Ureter (tissue), 1 donor: ENCODE data around the gene ATP2B3. TPM values are rescaled to one million over a fixed set of nuclear protein-coding genes. Genes with fewer than 3 reads are reported as not detected.

Experiments used
- DNase-seq: peaks from one replicate; pipeline ENCODE4 v3.0.0-alpha.2; 2020; ENCODE audit warnings: low spot score
- total RNA-seq: library from RNA; stranded (reverse); gene quantifications from one replicate; pipeline ENCODE4 v1.2.4, GENCODE V29; 2023
- donor health status: DM: yes; HTN: yes; CAD: no.

Gene ATP2B3
- total RNA-seq: not detected

DNA sequence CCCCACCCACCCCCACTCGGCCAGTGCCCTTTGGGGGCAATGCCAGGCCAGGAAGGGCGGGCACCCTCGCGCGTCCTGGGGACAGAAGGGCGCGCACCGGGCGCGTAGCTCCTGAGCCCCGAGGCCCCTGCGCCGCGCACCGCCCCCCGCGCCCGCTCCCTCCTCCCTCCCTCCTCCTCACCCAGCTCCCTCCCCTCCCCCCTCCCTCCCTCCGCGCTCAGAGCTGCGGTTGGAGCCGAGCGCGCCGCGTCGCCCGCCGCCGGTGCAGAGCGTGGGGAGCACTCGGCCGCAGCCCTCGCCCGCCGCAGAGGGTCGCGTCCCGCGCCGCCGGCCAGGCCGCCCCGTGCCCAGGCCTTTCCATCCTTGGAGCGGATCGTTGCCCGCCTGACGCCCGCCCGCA, at the start of gene ATP2B3:
Gene ATP2B3, plus strand, starts transcription at position 220 of the 400 bp plus-strand sequence. CDS start 18,606 bp downstream, outside the sequence.
- DNase-seq: no peak

DNA sequence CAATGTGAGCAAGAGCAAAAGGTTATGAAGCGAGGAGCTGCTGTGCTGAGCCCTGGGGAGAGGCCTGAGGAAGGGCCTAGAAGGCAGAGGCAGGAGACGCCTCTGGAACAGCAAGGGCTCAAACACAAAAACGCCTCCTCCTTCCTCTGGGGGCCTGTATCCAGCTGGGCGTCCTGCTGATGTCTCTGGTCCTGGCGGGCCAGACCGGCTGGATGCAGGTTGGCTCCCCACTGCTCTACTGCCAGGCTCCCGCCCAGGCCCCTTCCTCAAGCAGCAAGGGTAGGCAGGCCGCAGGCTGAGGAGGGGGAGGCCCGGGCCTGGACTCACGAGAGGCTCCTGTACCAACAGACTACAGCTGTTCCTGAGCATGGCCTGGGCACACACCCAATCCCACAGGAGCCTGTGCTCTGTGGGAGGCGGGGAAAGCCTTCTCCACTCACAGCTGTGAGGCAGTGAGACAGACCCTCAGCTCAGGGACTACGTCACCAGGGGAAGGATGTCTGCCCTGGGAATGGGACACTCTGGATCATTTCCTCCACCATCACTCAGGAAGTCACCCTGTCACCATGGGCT, 49.3 kb upstream of the ATP2B3 start:
- DNase-seq: no peak

GRCh38 chrX:153469811-153470410, 47.5 kb upstream of the ATP2B3 start:
- DNase-seq: no peak

DNA sequence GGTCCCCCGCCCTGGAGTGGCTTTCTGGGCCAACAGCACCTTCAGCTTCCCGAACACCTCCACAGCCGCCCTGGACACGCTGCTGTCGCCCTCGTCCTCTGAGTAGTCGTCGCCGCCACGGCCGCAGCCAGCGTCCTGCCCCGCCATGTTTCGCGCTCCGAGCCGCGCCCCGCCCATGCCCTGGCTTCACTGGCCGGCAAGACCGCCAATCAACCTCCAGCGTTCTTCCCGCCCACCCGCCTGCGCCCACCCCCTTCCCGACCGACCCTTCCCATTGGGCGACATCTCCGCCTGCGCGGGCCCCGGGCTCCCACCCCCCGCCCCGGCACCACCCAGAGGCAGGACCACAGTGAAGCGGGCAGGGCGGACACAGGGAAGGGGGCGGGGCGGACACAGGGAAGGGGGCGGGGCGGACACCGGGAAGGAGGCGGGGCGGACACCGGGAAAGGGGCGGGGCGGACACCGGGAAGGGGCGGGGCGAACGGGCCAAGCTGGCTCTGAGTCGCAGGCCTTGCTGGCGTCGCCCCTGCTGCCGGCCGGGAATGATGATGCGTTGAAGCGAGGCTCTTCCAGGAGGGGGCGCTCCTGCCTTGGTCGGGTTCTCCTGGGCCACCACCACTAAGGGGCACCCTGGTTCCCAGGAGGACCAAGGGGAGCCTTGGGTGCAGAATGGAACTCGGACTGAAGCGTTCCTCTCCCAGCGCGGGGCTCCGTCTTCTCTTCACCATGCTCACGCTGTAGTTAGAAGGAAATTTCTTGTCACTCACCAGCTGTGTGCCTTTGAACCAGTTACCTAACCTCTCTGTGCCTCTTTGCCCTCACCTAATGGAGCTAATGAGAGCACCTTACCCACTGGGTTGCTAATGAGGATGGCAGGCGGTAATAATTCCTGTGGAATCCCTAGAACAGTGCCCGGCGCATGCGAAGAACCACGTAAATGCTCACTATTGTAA, 46.8 kb upstream of the ATP2B3 start, which contains the start of gene HAUS7:
Gene HAUS7, minus strand, starts transcription at position 166 of the 953 bp plus-strand sequence. Its CDS starts 19 bp downstream, at position 147.
- DNase-seq: peak; percentile 87

- no peak for DNase-seq
Observed at GRCh38 chrX:153471663-153472280, 45.7 kb upstream of the ATP2B3 start.

GRCh38 chrX:153473126-153473525, 44.3 kb upstream of the ATP2B3 start:
- DNase-seq: no peak

- no peak for DNase-seq
Observed at GRCh38 chrX:153474266-153474665, 43.2 kb upstream of the ATP2B3 start.

- DNase-seq: peak; percentile 69
Observed at GRCh38 chrX:153474718-153475117, 42.7 kb upstream of the ATP2B3 start.

DNA sequence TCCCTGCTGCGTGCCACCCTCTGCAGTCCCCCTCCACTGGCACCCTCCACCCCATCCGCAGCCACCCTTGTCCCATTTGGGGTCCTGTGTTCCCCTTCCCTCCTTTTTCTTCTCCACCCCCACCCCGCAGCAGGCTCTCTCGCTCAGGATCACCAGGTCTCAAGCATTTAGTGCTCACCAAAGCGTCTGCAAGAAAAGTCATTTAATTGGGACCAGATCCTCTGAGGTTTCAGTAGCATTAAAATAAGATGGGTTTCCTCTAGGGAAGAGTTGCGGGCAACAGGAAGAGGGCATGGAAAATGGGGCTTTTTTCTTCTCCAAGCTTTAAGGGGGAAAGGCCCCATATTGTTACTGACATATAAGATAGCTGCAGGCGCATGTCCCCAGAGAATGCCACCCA, 42.2 kb upstream of the ATP2B3 start:
- no peak for DNase-seq

DNA sequence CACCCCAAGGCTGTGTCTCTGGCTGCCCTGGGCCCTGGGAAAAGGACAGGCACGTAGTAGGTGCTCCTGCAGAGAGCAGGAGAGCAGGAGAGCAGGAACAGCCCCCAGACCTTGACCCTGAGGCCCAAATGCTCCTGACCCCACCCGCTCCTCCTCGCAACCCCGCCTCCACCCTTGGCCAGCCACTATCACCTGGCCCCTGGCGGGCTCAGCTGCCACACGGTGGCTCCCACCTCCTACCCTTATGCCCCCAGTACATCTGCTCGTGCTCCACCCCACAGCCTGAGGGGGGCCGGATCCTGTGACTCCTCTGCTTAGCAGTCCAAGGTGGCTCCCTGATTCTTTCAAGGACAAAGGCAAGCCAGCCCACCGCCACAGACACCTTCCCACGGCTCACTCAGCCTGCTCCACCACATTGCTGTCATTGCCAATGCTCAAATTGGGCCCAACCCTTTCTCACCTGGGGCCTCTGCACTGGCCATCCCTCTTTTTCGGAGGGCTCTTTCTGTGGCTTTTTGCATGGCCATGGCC, 41.6 kb upstream of the ATP2B3 start:
- DNase-seq: no peak

DNA sequence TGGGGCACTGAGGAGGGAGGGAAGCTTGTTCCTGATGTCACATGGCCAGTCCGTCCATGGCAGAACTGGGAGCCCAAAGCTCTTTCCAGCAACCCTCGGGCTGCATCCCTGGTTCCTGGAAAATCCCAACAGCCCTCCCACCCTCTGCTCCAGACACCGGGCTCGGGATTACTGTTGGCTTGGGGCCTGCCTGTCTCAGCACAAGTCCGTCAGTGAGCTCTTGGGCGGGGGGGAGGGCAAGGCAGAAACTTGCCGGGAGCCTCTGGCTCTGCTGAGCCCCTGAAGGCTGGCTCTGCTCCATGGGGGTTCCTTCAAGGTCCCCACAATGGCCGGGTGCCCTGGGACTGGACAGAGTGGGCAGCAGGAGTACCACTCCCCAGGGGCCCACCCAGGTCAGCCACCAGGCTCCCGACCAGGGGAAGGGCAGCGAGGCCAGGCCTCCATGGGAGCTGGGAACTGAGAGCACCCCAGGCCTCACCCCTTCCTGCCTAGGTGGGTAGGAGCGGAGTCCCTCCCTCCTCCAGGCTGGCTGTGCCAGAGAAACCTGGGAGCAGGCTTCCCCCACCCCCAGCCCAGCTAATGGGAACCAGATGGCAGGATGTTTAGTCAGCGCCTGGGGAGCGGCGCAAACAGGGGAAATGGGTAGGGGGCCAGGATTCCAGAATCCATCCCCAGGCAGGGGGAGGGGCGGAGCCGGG, 40.6 kb upstream of the ATP2B3 start:
- DNase-seq: no peak

- no peak for DNase-seq
Observed at GRCh38 chrX:153477364-153477857, 40.0 kb upstream of the ATP2B3 start.

DNA sequence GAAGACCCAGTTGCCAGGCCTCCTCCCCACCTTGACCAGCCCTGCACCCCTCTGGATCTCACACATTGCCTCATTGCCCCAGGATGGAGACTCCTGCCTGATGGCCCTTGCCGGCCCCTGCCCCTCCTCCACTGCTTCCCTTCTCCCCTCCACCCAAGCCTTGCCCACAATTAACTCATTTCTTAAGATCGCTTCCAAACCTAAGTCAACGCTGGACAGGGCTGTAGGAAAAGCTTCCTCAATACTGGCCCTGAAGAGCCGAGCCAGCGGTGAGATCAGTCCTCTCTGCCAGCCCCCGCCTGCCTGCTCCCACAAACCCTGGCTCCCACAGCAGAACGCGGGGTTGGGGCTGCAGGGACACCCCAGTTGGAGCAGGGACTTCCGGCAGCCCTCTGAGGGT, 39.5 kb upstream of the ATP2B3 start:
- DNase-seq: no peak

DNA sequence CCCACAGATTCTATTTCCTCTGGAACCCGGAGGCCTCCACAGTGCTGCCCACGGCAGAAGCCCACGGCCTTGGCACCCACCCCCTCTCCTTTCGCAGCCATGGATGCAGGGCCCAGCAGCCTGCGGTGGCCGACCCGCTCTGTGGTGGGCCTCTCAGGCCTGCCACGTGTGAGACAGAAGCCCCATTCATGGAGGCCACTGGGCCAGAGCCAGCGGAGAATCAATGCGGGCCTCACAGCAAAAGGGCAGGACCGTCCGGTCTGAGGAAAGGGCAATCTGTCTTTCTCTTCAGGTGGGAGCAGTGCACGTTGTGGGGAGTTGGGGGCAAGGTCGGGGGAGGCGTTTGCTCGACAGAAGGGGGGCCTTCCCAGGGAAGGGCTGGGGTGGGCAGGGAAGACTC, 38.7 kb upstream of the ATP2B3 start:
- DNase-seq: no peak

- no peak for DNase-seq
Observed at GRCh38 chrX:153481043-153481442, 36.4 kb upstream of the ATP2B3 start.

- no peak for DNase-seq
Observed at GRCh38 chrX:153482376-153483015, 34.9 kb upstream of the ATP2B3 start.

DNA sequence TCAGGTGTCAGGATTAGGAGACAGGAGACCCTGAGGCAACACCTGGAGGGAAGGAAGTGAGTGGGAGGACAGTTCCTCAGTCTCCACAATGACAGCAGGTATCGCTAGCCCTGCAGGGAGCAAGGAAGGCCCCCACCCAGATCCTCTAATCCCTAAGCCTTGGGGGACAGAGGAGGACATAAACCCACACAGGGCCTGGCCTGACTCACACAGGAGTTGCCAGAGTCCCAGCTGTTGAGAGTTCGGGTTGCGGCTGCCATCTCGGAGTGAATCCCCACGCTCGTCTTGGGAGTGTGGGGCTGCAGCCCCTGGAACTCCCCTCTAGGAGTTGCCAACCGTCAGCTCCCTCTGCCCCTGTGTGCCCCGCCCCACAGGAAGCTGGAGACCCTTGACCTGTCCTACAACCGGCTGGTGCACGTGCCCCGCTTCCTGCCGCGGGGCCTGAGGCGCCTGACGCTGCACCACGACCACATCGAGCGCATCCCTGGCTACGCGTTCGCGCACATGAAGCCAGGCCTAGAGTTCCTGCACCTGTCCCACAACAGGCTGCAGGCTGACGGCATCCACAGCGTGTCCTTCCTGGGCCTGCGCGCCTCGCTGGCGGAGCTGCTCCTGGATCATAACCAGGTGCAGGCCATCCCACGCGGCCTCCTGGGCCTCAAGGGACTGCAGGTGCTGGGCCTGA, 31.9 kb upstream of the ATP2B3 start:
- no peak for DNase-seq

- DNase-seq: no peak
Observed at GRCh38 chrX:153486171-153486570, 31.3 kb upstream of the ATP2B3 start.

GRCh38 chrX:153487590-153488071, 29.8 kb upstream of the ATP2B3 start:
- DNase-seq: no peak
